ENCODE measurements around the gene KIF23. TPM values are rescaled to one million over a fixed set of nuclear protein-coding genes. Genes with fewer than 3 reads are reported as not detected.

The KIF23 gene
- total RNA-seq, 2 donors from 2014 or later, result 9.5 to 38.3 TPM

GRCh38 chr15:69479081-69479480 is 64.9 kb downstream of the KIF23 start:
- Histone ChIP-seq H3K27ac (no peak overlapping the region), H3K9me3 (no peaks in the 10 kb centered on the region), H3K9ac (ENCODE audit: low read depth in 2 of 2, low read length in 2 of 2) (no peak overlapping the region), H3K36me3 (no peaks in the 10 kb centered on the region), H3K4me3 (no peak overlapping the region), H3K4me1 (no peaks in the 10 kb centered on the region), H3K27me3 (no peaks in the 10 kb centered on the region)
- DNase-seq, result no peak
- no peak for TF ChIP-seq CTCF (IDR thresholded peaks at IDR 0.05)
- intact Hi-C loops (cut with DNase I), result loop anchor here (5.0 kb wide), 2 partner anchors 988 to 1008 kb away; no protein-coding TSS in a partner anchor

GRCh38 chr15:69479971-69480370 is 65.8 kb downstream of the KIF23 start:
- Histone ChIP-seq H3K9me3 (no peaks in the 10 kb centered on the region), H3K4me3 (no peak overlapping the region), H3K4me1 (no peaks in the 10 kb centered on the region), H3K36me3 (no peaks in the 10 kb centered on the region), H3K27ac (no peak overlapping the region), H3K9ac (ENCODE audit: low read depth in 2 of 2, low read length in 2 of 2) (no peak overlapping the region), H3K27me3 (no peaks in the 10 kb centered on the region)
- DNase-seq, result no peak
- TF ChIP-seq CTCF (IDR thresholded peaks at IDR 0.05), result no peak
- intact Hi-C loops (cut with DNase I), result loop anchor here (5.0 kb wide), 2 partner anchors 987 to 1007 kb away; no protein-coding TSS in a partner anchor

GRCh38 chr15:69480932-69481331 is 66.8 kb downstream of the KIF23 start:
- Histone ChIP-seq H3K4me3 (no peak overlapping the region), H3K9ac (ENCODE audit: low read depth in 2 of 2, low read length in 2 of 2) (no peak overlapping the region), H3K9me3 (no peaks in the 10 kb centered on the region), H3K27me3 (no peaks in the 10 kb centered on the region), H3K27ac (no peak overlapping the region), H3K4me1 (no peaks in the 10 kb centered on the region), H3K36me3 (no peaks in the 10 kb centered on the region)
- TF ChIP-seq CTCF (IDR thresholded peaks at IDR 0.05), result no peak
- intact Hi-C loops (cut with DNase I), result no loop called here
- DNase-seq, result no peak

- no peak overlapping the region for H3K9ac ChIP-seq (ENCODE audit: low read depth in 2 of 2, low read length in 2 of 2)
- no peaks in the 10 kb centered on the region for H3K9me3 ChIP-seq
- no peak for TF ChIP-seq CTCF (IDR thresholded peaks at IDR 0.05)
- no peaks in the 10 kb centered on the region for H3K36me3 ChIP-seq
- H3K4me1 ChIP-seq, result no peaks in the 10 kb centered on the region
- H3K4me3 ChIP-seq, result no peak overlapping the region
- no peak for DNase-seq
- no peaks in the 10 kb centered on the region for H3K27me3 ChIP-seq
- no peak overlapping the region for H3K27ac ChIP-seq
- intact Hi-C loops (cut with DNase I), result no loop called here
Observed at GRCh38 chr15:69482686-69483256, 68.6 kb downstream of the KIF23 start.

GRCh38 chr15:69484837-69485236 is 70.7 kb downstream of the KIF23 start:
- Histone ChIP-seq H3K4me3 (no peak overlapping the region), H3K36me3 (no peaks in the 10 kb centered on the region), H3K9ac (ENCODE audit: low read depth in 2 of 2, low read length in 2 of 2) (no peak overlapping the region), H3K27me3 (no peaks in the 10 kb centered on the region), H3K9me3 (no peaks in the 10 kb centered on the region), H3K27ac (no peak overlapping the region), H3K4me1 (no peaks in the 10 kb centered on the region)
- peak; percentile 49 for DNase-seq
- TF ChIP-seq CTCF (IDR thresholded peaks at IDR 0.05), result no peak
- intact Hi-C loops (cut with DNase I), result no loop called here
